ENCODE results near the gene GBP1.

The GBP1 gene

GRCh38 chr1:89023026-89023425 is 42.0 kb downstream of the GBP1 start:
- no peak overlapping the region for H3K27ac ChIP-seq
- no peak for TF ChIP-seq CTCF (conservative IDR thresholded peaks at IDR 0.05)

- H3K27ac ChIP-seq = no peak within 1 kb of the TSS; the same call in 1 of the 2 replicates
- TF ChIP-seq CTCF (conservative IDR thresholded peaks at IDR 0.05) = no peak
Measured at GRCh38 chr1:89022167-89022959, 42.6 kb downstream of the GBP1 start, which contains the start of gene GBP3. TSS of gene GBP3 (minus strand) at chr1:89022866. CDS start at chr1:89020721, 2,145 bp downstream.

- H3K27ac ChIP-seq = peak overlapping the region; percentile 29; the same call in 1 of the 2 replicates
Measured at GRCh38 chr1:89018318-89018717, 46.7 kb downstream of the GBP1 start.

- no peak for TF ChIP-seq CTCF (conservative IDR thresholded peaks at IDR 0.05)
- H3K27ac ChIP-seq = no peak overlapping the region
Measured at GRCh38 chr1:89008511-89008910, 56.5 kb downstream of the GBP1 start.

GRCh38 chr1:89005286-89006151 is 59.5 kb downstream of the GBP1 start:
- H3K27ac ChIP-seq = no peak overlapping the region
- TF ChIP-seq CTCF (conservative IDR thresholded peaks at IDR 0.05) = no peak

Data from VCaP (cell line).